Neural progenitor cell (in vitro differentiated cells): Measurements from ENCODE around the gene FMC1. TPM values are rescaled to one million over a fixed set of nuclear protein-coding genes. Genes with fewer than 3 reads are reported as not detected.
A peak's percentile ranks its signal among the peaks of the same experiment; 100 is the strongest.

ENCODE experiments used
- DNase-seq: peaks from one replicate; pipeline ENCODE4 v3.0.0-alpha.2; 2016; ENCODE audit warnings: low spot score
- H2AFZ ChIP-seq: fragments of 200-600 bp; sonication (generic); replicated peaks from 2 replicates; pipeline ENCODE4 v1.6.1; 2016; ENCODE audit warnings: antibody characterized with exemption
- H3F3A ChIP-seq: fragments of 200-600 bp; sonication (generic); 2 replicates; pipeline ENCODE4 v1.6.1; 2016; ENCODE audit warnings: antibody characterized with exemption, low read depth
- H3K27ac ChIP-seq: fragments of 200-600 bp; sonication (generic); 2 replicates; pipeline ENCODE4 v1.5.1; 2016; ENCODE audit warnings: mild to moderate bottlenecking
- H3K27me3 ChIP-seq: fragments of 200-600 bp; sonication (generic); 2 replicates; pipeline ENCODE4 v1.6.1; 2016; ENCODE audit warnings: mild to moderate bottlenecking, moderate library complexity
- H3K36me3 ChIP-seq: fragments of 200-600 bp; sonication (generic); 2 replicates; pipeline ENCODE4 v1.5.1; 2016
- H3K4me1 ChIP-seq: fragments of 200-600 bp; sonication (generic); 2 replicates; pipeline ENCODE4 v1.6.1; 2016; ENCODE audit warnings: mixed run types
- H3K4me2 ChIP-seq: fragments of 200-600 bp; sonication (generic); 2 replicates; pipeline ENCODE4 v1.6.1; 2016
- H3K4me3 ChIP-seq: fragments of 200-600 bp; sonication (generic); 2 replicates; pipeline ENCODE4 v1.5.1; 2016
- H3K79me2 ChIP-seq: fragments of 200-600 bp; sonication (generic); 2 replicates; pipeline ENCODE4 v1.6.1; 2016; ENCODE audit warnings: low read depth
- H3K9ac ChIP-seq: fragments of 200-600 bp; sonication (generic); 2 replicates; pipeline ENCODE4 v1.6.1; 2016
- H3K9me3 ChIP-seq: fragments of 200-600 bp; sonication (generic); 2 replicates; pipeline ENCODE4 v1.5.1; 2016; ENCODE audit warnings: low read depth
- H4K20me1 ChIP-seq: fragments of 200-600 bp; sonication (generic); 2 replicates; pipeline ENCODE4 v1.6.1; 2016; ENCODE audit warnings: low read depth
- H3K27ac Mint-ChIP-seq: 3 replicates; pipeline ENCODE4 v1.8.0; 2021; ENCODE audit warnings: mixed read lengths
- H3K27me3 Mint-ChIP-seq: 2 replicates; pipeline ENCODE4 v1.8.0; 2022; ENCODE audit warnings: low read depth, mild to moderate bottlenecking, inconsistent platforms, moderate library complexity, mixed read lengths; ENCODE audit not compliant: insufficient read depth
- H3K36me3 Mint-ChIP-seq: 3 replicates; pipeline ENCODE4 v1.8.0; 2021; ENCODE audit warnings: mixed read lengths
- H3K4me1 Mint-ChIP-seq: 3 replicates; pipeline ENCODE4 v1.8.0; 2021; ENCODE audit warnings: mixed read lengths
- H3K4me3 Mint-ChIP-seq: 3 replicates; pipeline ENCODE4 v1.8.0; 2021; ENCODE audit warnings: mild to moderate bottlenecking, moderate library complexity, mixed read lengths
- H3K9me3 Mint-ChIP-seq: 3 replicates; pipeline ENCODE4 v1.8.0; 2020; ENCODE audit warnings: mixed read lengths
- CTCF ChIP-seq: fragments of 200-600 bp; sonication (generic); IDR thresholded peaks from 2 replicates; pipeline ENCODE4 v1.5.1; 2017; ENCODE audit warnings: antibody characterized with exemption, mild to moderate bottlenecking
- EZH2 ChIP-seq: fragments of 200-600 bp; sonication (generic); IDR thresholded peaks from 2 replicates; pipeline ENCODE4 v1.6.1; 2017; ENCODE audit warnings: antibody characterized with exemption, mild to moderate bottlenecking, moderate library complexity
- EZH2phosphoT487 ChIP-seq: fragments of 200-600 bp; sonication (generic); IDR thresholded peaks from 2 replicates; pipeline ENCODE4 v1.6.1; 2017; ENCODE audit warnings: antibody characterized with exemption
- total RNA-seq: library from RNA; depleted of rRNA; stranded (reverse); fragments of >200 nt; gene quantifications from 2 replicates; pipeline ENCODE4 v1.2.3, GENCODE V29; 2015; ENCODE audit warnings: low replicate concordance

Gene FMC1
- total RNA-seq, 1 donor from 2014 or later, result 8.1 TPM

GRCh38 chr7:139294241-139294640 lies 46.9 kb upstream of the FMC1 start:
- Histone ChIP-seq H3K36me3 (no peaks in the 10 kb centered on the region), H3K4me1 (no peaks in the 10 kb centered on the region), H3K4me3 (no peak overlapping the region), H3F3A (no peaks in the 10 kb centered on the region), H3K79me2 (no peaks in the 10 kb centered on the region), H3K9me3 (no peaks in the 10 kb centered on the region), H3K27me3 (no peaks in the 10 kb centered on the region), H3K27ac (no peak overlapping the region), H2AFZ (no peak overlapping the region), H4K20me1 (no peaks in the 10 kb centered on the region), H3K4me2 (no peak overlapping the region), H3K9ac (no peak overlapping the region)
- no peak for DNase-seq
- Mint-ChIP-seq H3K4me1 (peaks cover 8% of the 10 kb centered on the region), H3K9me3 (no peaks in the 10 kb centered on the region), H3K27ac (no peak overlapping the region), H3K36me3 (peaks cover 5% of the 10 kb centered on the region), H3K27me3 (no peaks in the 10 kb centered on the region), H3K4me3 (no peak overlapping the region)
- TF ChIP-seq EZH2 (no peak), EZH2phosphoT487 (no peak), CTCF (no peak)

GRCh38 chr7:139294951-139295575 lies 46.1 kb upstream of the FMC1 start:
- Histone ChIP-seq H3K9me3 (no peaks in the 10 kb centered on the region), H3K4me3 (no peak overlapping the region), H3K27ac (no peak overlapping the region), H3K36me3 (no peaks in the 10 kb centered on the region), H3K9ac (no peak overlapping the region), H2AFZ (no peak overlapping the region), H3K79me2 (no peaks in the 10 kb centered on the region), H3K4me2 (no peak overlapping the region), H3K4me1 (no peaks in the 10 kb centered on the region), H3F3A (no peaks in the 10 kb centered on the region), H4K20me1 (no peaks in the 10 kb centered on the region), H3K27me3 (no peaks in the 10 kb centered on the region)
- no peaks in the 10 kb centered on the region for H3K27me3 Mint-ChIP-seq
- H3K4me1 Mint-ChIP-seq, result peaks cover 8% of the 10 kb centered on the region
- DNase-seq, result no peak
- H3K9me3 Mint-ChIP-seq, result no peaks in the 10 kb centered on the region
- no peak overlapping the region for H3K4me3 Mint-ChIP-seq
- TF ChIP-seq EZH2 (no peak), CTCF (no peak), EZH2phosphoT487 (no peak)
- H3K27ac Mint-ChIP-seq, result no peak overlapping the region
- H3K36me3 Mint-ChIP-seq, result peaks cover 5% of the 10 kb centered on the region

GRCh38 chr7:139297795-139298194 lies 43.3 kb upstream of the FMC1 start:
- no peak overlapping the region for H3K4me3 Mint-ChIP-seq
- no peaks in the 10 kb centered on the region for H3K9me3 ChIP-seq
- DNase-seq, result peak; percentile 12
- no peaks in the 10 kb centered on the region for H3K27me3 Mint-ChIP-seq
- H4K20me1 ChIP-seq, result no peaks in the 10 kb centered on the region
- no peaks in the 10 kb centered on the region for H3K4me1 ChIP-seq
- peaks cover 8% of the 10 kb centered on the region for H3K36me3 Mint-ChIP-seq
- H3K9ac ChIP-seq, result no peak overlapping the region
- no peak overlapping the region for H3K4me3 ChIP-seq
- peaks cover 5% of the 10 kb centered on the region for H3K36me3 ChIP-seq
- H3K27me3 ChIP-seq, result no peaks in the 10 kb centered on the region
- H3F3A ChIP-seq, result no peaks in the 10 kb centered on the region
- H3K27ac ChIP-seq, result no peak overlapping the region
- no peak overlapping the region for H2AFZ ChIP-seq
- H3K4me1 Mint-ChIP-seq, result peaks cover 8% of the 10 kb centered on the region
- H3K79me2 ChIP-seq, result no peaks in the 10 kb centered on the region
- no peak overlapping the region for H3K4me2 ChIP-seq
- no peaks in the 10 kb centered on the region for H3K9me3 Mint-ChIP-seq
- no peak overlapping the region for H3K27ac Mint-ChIP-seq
- no peak for TF ChIP-seq EZH2phosphoT487
- no peak for TF ChIP-seq EZH2
- TF ChIP-seq CTCF, result no peak
